ENCODE data around the gene PRND.
"Not testable (repeated sequence)": the region's sequence is repeated elsewhere in the genome, so short reads cannot be mapped to it uniquely, and the experiment has no call there.

Gene PRND

DNA sequence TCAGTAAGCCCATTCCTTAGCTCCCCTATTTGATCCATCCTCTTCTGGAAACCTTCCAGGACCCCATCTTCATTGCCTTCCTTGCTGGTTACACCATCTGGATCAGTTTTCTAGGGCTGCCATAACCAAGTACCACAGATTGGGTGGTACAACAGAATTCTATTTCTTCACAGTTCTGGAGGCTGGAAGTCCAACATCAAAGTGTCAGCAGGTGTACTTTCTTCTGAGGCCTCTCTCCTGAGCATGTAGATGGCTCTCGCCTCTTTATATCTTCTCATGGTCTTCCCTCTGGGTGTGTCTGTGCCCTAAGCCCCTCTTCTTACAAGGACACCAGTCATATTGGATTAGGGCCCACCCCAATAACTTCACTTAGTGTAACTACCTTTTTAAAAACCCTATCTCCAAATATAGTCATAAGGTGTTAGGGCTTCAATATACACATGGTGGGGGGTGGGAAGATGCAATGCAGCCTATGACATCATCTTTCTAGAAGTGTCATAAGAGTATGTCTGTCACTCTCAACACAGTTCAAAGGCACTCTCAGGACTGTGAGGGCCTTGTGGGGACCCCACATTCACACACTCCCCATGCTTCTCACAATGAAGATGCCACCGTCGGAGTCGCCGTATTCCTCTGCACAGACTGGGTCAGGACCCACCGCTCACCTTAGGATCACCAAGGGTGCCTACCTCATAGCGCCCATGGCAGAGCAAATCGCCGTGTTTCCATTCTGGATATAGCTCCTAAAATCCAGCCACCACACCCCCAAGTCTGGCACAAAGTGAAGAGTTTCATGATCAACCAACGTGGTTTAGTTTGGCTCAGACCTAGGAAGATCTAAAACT, 12.2 kb upstream of the PRND start:
- no peak for DNase-seq

DNA sequence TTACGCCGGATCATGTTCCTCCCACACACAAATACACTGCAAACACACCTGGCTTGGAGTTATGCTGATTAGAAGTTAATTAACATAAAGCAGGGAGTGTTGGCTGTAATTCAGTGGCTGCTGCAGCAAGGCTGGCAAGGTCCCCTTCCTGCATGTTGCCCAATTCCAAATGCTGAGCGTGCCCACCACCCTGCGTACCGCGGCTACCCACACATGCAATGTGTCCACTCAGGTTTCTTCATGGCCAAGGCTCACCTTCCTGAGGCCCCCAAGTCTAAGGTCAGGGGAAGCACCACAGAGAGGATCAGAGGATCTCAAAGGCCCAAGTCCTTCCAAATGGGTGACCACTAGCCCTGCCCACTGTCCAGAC, 11.6 kb upstream of the PRND start:
- DNase-seq, result no peak

DNA sequence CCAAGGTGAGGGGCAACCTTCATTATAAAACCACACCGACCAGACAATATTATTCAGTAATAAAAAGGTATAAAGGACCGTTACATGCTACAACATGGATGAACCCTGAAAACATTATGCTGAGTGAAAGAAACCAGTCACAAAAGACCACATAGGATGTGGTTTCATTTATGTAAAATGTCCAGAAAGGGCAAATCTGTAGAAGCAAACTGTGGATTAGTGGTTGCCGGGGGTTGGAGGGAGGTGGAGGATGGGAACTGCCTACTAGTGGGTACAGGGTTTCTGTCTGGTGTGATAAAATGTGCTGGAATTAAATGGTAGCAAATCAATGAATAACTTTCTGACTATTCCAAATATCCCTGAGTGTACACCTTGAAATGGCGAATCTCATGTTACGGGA, 10.2 kb upstream of the PRND start:
- DNase-seq, result no peak

DNA sequence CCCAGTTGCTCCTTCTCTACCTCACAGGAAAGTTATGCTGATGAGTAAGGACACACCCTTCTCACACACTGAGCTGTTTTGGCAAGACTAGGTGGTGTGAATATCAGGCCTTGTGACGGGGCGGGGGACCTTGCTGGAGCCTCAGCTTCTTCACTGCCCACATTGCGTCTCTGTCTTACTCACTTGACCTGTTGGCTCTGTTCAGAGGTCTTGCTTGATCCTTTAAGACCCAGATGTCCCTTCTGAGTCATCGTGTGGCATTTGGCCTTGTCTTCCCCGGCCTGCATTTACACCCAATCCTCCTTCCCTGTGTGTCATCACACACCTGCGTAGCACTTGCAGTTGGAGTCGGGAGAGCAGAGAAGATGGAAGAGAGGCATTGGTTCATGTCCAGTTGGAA, 8.3 kb upstream of the PRND start:
- no peak for DNase-seq

DNA sequence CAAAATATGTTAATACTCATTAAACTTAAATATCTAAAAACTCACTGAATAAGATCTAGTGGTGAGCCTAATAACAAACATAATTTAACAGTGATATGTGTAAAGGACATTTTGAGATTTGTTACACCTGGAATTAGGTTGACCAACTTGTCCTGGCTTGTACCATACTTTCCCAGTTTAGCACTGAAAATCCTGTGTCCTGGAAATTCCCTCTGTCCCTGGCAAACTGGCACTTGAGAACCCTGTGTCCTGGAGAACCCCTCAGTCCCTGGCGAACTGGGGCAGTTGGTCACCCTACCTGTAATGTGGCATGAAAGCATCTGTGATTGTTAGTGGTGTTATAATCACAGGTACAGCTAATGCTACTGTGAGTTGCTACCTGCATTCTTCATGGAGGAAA, 6.9 kb upstream of the PRND start:
- DNase-seq, result no peak

DNA sequence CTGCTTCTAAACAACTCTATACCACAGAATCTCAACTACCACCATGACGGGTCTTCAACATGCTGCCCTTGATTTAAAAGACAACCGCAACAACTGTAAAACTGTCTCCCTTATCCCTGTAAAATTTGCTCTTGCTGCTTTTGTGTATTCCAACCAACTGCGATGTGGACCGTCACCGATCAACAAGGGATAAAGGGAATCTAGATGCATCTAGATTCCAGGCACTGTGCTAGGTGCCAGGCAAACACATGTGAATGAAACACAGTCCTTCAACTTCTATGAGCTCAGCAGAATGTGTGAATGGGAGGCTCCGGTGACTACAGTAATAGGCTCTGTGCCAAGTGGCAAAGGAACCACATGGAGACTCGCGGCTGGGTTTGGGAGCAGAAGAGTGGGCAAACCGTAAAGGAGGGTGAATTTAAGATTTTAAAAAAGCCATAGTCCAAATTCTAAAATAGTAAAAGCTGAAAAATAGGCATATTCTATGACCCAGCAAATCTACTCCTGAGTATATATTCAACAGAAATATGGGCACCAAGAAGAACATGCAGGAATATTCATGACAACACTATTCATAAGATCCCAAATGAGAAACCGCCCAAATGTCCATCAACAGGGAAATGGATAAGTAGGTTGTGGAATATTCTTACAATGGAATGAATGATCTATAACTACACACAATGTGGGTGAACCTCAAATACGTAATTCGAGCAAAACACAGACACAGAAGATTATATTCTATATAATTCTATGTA, 3.7 kb upstream of the PRND start:
- DNase-seq, result no peak

DNA sequence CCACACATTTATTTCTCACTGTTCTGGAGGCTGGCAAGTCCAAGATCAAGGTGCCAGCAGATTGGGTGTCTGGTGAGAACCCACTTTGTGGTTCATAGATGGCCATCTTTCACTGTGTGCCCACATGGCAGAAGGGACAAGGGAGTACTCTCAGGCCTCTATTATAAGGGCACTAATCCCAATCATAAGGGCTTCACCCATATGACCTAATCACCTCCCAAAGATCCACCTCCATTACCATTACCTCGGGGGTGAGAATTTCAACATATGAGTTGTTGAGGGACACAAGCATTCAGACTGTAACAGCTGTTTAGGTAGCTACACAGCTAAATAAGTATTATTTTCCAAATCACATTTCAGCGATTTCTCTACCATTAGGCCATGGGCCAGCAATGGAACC, 2.5 kb upstream of the PRND start:
- no peak for DNase-seq

DNA sequence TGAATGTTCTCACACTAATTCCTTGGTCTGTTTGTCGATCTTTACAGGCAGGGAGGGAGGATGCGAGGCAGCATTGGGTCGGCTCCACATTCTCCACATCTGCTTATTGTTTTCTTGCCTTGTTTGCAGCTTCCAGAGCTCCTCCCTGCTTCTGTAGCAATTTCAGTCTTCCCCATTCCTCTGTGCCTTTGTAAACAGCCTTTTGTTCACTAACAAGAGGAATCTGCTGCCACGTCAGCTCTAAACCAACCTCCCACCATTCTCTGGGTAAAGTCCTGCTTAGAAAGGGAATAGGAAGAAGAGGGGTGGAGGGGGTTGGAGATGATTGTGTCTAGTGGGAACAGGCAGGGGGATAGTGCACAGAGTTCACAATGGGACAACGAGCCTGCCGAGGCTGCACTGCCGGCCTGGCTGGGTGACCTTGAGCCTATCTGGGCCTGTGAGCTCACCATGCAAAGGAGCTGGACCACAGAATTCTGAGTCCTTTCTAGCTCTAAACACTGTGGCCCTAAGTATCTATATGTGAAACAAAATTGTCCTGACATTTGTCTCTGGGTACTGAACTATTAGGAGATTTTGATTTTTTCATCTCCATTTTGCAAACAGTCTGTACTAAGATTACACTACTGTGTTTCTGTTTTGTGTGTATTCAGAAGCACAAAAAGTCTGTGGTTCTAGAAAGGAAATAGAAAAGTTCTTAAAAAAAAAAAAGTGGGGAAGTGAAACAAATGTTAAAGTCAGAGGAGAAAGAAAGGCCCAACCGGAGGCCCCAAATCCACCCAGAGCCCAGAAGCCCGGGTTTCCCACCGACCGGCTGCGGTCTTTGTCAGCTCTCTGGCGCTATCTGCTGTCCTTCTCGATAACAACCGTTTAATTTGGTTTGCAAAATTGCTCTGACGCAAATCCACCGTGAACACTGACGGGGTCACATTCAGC, 1.4 kb upstream of the PRND start:
- peak; percentile 86 for DNase-seq

DNA sequence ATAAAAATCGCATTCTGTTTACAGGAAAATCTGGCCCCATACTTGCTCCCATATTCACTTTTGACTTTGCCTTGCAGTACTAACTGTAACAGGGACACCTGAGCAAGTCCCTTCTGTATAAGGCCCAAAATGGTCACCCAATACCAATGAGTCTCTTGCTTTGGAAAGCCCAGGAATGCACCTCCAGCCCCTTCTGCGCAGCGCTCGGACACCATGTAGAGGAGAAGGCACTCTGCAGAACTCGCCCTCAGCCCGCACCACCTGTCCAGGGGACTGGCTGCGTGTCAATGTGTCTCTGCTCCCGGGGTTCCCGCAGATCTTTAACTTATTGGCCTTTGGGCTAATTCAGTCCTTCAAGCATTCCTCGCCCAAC, 746 bp upstream of the PRND start:
- DNase-seq, result no peak

DNA sequence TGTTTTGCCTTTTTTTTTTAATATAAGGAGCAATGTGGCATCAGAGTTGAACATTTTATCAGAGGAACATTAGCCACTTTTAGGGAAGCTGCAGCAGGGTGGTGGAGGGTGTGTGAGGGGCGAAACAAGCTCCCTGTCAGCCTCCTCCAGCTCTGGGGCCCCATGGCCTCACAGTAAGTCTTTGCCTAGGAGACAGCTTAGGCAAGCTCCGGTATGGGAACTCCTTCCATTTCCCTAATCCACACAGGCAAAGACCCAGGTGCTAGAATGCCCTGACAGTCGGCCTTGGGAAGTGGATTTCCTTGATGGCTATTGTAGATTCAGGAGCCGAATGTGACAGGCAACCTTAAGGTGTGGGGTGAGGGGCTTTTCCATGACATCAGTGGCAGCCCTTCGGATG, 862 bp downstream of the PRND start:
- peak; percentile 75 for DNase-seq

DNA sequence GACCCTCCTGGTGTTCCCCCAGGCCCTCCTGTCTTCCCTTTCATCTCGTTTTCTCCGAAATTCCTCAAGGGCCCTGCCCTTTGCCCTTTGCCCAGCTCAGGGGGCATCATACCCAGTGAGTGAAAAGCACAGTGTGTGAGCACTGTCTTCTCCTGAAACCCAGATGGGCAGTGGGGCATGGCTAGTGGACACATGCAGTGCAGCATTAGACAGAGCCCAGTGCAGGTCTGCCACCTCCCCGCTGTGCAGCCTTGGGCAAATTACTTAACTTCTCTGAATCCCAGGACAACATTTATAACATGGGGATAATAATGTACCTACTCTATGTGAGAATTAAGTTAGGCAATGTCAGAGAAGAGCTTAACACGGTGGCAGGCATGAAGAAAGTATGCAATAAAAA, 1.3 kb downstream of the PRND start:
- no peak for DNase-seq

DNA sequence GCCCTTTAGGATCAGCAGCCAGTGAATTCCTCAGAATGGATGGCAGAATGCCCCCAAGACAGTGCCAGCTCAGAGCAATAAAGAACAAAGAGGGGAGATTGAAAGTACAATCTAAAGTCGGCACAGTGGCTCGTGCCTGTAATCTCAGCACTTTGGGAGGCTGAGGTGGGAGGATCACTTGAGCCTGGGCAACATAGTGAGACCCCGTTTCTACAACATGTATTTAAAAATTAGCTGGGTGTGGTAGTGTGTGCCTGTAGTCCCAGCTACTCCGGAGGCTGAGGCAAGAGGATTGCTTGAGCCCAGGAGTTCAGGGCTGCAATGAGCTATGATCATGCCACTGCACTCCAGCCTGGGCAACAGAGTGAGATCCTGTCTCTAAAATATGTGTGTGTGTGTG, 1.8 kb downstream of the PRND start:
- not testable (repeated sequence) for DNase-seq

DNA sequence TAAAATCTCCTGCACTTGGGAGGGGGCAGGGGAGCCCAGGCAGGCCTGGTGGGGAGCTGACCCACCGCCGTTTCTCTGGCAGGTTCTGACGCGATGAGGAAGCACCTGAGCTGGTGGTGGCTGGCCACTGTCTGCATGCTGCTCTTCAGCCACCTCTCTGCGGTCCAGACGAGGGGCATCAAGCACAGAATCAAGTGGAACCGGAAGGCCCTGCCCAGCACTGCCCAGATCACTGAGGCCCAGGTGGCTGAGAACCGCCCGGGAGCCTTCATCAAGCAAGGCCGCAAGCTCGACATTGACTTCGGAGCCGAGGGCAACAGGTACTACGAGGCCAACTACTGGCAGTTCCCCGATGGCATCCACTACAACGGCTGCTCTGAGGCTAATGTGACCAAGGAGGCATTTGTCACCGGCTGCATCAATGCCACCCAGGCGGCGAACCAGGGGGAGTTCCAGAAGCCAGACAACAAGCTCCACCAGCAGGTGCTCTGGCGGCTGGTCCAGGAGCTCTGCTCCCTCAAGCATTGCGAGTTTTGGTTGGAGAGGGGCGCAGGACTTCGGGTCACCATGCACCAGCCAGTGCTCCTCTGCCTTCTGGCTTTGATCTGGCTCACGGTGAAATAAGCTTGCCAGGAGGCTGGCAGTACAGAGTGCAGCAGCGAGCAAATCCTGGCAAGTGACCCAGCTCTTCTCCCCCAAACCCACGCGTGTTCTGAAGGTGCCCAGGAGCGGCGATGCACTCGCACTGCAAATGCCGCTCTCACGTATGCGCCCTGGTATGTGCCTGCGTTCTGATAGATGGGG, 3.0 kb downstream of the PRND start:
- no peak for DNase-seq

DNA sequence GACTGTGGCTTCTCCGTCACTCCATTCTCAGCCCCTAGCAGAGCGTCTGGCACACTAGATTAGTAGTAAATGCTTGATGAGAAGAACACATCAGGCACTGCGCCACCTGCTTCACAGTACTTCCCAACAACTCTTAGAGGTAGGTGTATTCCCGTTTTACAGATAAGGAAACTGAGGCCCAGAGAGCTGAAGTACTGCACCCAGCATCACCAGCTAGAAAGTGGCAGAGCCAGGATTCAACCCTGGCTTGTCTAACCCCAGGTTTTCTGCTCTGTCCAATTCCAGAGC, 3.5 kb downstream of the PRND start:
- no peak for DNase-seq

DNA sequence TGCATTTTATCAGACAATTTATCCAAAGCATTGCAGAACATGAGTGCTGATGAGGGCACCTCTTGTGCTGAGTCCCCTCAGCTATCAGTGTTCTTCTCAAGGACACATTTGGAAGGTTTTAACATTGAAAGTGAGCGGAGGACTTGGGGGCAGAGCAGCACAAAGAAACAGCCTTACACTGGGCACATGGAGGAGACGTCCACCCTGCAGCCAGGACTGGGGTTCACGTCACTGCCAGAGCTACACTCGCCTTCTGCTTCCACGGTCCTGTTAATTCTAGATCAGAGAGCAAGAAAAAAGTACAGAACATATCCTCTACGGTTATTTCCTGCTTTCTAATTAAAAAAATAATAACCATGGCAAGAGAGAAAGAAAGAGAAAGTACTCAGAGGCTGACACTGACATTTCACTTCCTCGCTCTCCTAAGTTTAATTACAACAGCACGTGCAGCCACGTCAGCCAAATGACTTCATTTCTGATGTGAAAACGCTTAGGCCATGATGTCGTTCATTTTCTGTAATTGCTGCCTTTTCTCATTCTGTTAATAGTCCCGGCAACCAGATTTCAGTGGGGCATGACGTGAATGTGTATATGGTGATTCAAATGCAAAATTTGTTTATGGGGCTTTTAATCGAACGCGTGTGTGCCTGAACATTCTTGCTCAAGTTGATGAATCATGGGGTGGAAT, 5.1 kb downstream of the PRND start:
- DNase-seq, result no peak

DNA sequence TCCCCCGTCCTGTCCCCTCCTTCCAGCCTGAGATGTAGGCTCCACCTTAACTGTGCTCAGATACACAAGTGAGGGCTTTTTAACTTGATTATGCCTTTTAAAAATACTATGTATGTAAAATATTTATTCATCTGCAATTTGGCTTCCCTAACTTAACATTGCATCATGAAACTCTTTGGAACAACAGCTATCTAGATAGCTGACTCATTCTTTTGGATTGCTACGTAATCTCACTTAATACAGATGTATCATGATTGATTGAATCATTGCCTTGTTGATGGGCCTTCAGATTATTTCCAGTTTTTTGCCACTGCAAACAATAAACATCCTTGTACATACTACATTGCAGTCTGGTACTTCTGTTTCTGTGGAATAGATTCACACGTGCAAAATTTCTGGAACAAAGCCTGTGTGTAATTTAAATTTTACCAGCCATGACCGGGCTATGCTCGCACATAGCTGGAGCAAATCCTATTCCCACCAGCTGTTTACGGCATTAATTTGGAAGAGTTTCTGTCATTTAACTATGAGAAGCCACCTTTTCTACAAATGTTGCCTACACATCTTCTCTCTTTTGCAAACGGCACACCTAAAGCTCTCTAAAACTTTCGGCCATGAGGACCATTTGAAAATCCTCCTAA, 6.5 kb downstream of the PRND start:
- DNase-seq, result no peak

DNA sequence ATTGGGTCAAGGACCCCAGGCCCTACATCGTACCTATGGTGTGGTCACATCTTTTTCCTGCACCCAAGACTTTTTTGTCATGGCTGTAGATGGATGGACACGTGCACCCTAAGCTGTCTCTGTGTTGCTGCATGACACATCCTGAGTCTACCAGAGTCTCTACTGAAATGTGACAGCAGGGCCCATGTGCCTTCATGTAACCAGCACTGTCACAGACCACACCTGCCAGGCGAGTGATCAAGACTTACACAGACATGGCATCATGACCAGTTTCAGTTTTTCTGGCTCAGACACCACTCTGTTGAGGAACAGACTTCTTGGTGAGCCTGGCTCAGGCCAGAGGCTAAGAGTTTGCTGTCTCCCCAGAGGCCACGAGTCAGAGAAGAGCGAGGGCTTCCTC, 7.6 kb downstream of the PRND start:
- DNase-seq, result no peak

DNA sequence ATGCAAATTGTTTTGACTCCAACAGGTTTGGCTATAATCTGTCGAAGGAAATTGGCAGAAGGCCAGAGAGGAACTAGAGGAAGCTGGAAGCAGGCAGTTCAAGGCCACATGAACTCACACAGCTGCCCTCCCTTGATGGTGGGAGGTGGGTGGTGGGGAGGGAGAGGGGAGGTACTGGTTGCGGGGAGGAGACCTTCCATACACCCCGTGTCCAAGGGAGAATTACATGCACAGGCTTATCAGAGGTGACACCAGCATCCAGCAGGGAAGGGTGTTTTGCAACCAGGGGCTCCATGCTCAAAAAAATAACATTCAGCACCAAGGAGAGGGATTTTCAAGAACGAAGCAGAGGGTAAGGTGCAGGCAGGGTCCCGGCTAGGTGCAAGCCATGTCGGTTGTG, 9.1 kb downstream of the PRND start:
- peak; percentile 87 for DNase-seq

DNA sequence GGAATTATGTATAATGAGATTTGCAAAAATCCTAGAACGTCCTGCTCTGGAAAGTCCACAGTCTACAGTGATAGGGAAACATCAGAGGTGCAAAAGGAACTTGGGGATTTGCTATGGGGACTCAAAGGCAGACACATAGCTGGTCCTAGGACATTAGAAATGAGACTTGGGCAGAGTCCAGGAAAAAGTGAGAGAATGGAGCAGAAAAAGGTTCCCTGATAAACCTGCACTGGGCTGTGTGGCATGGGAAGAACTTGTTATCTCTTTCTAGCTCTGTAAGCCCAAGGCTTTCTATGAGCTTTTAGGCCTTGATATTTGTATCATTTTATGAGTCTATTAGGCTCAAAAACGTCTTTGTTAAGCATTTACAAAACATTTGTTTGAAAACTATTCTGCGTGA, 15.2 kb downstream of the PRND start:
- DNase-seq, result peak; percentile 72

DNA sequence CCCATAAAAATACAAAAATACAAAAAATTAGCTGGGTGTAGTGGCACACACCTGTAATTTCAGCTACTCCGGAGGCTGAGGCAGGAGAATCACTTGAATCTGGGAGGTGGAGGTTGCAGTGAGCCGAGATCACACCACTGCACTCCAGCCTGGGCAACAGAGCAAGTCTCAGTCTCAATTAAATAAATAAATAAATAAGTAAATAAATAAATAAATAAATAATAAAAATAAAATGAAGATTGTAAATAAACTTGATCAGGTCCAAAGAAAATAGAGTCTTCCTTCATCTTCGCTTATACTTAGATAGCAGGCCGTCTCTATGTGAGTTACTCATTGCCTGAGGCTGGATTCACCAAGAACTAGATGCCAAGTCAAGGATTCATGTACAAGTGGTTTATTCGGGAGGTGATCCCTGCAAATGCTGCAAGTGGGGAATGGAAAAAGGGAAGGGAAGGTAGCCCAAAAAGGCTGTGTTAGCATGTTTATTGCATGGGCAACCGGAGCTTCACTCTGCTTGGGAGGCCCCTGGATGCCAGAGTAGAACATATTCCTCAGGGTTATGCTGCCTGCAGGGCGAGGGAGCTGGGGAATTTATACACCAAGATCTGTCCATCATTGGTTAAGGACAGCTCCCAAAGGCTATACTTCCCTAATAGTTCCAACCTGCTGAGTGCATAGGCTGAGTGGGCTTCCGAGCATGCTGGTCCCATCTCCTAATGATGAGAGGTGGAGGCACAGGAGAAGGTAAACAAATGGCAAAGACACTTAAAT, 16.3 kb downstream of the PRND start:
- DNase-seq, result no peak
